ENCODE results near the gene PCSK2. TPM values are rescaled to one million over a fixed set of nuclear protein-coding genes. Genes with fewer than 3 reads are reported as not detected.

The PCSK2 gene
- total RNA-seq, 1 donor from 2014 or later: 46.4 TPM

GRCh38 chr20:17438436-17439039 lies 211.7 kb downstream of the PCSK2 start:
- no peak for TF ChIP-seq CTCF (conservative IDR thresholded peaks at IDR 0.05)
- Mint-ChIP-seq H3K27me3 (peaks cover 24% of the 10 kb centered on the region), H3K4me3 (no peak overlapping the region), H3K9me3 (no peaks in the 10 kb centered on the region), H3K4me1 (ENCODE audit: unreplicated experiment) (no peaks in the 10 kb centered on the region), H3K36me3 (no peaks in the 10 kb centered on the region), H3K27ac (no peak overlapping the region)
- no peak for DNase-seq (ENCODE audit: extremely low spot score, unreplicated experiment)

GRCh38 chr20:17439616-17440296 lies 212.9 kb downstream of the PCSK2 start:
- H3K27ac Mint-ChIP-seq: no peak overlapping the region
- H3K4me3 Mint-ChIP-seq: no peak overlapping the region
- DNase-seq (ENCODE audit: extremely low spot score, unreplicated experiment): no peak
- H3K9me3 Mint-ChIP-seq: no peaks in the 10 kb centered on the region
- H3K27me3 Mint-ChIP-seq: peaks cover 27% of the 10 kb centered on the region
- no peak for TF ChIP-seq CTCF (conservative IDR thresholded peaks at IDR 0.05)
- H3K4me1 Mint-ChIP-seq (ENCODE audit: unreplicated experiment): peaks cover 7% of the 10 kb centered on the region
- no peaks in the 10 kb centered on the region for H3K36me3 Mint-ChIP-seq

GRCh38 chr20:17441745-17442144 lies 214.9 kb downstream of the PCSK2 start:
- TF ChIP-seq CTCF (conservative IDR thresholded peaks at IDR 0.05): no peak
- Mint-ChIP-seq H3K9me3 (no peaks in the 10 kb centered on the region), H3K4me3 (no peak overlapping the region), H3K36me3 (no peaks in the 10 kb centered on the region), H3K27me3 (peaks cover 25% of the 10 kb centered on the region), H3K27ac (no peak overlapping the region), H3K4me1 (ENCODE audit: unreplicated experiment) (peaks cover 7% of the 10 kb centered on the region)
- no peak for DNase-seq (ENCODE audit: extremely low spot score, unreplicated experiment)

- no peak for DNase-seq (ENCODE audit: extremely low spot score, unreplicated experiment)
- peaks cover 25% of the 10 kb centered on the region for H3K27me3 Mint-ChIP-seq
- no peak overlapping the region for H3K4me3 Mint-ChIP-seq
- no peak overlapping the region for H3K27ac Mint-ChIP-seq
- peak; percentile 53 for TF ChIP-seq CTCF (conservative IDR thresholded peaks at IDR 0.05)
- no peaks in the 10 kb centered on the region for H3K9me3 Mint-ChIP-seq
- peaks cover 7% of the 10 kb centered on the region for H3K4me1 Mint-ChIP-seq (ENCODE audit: unreplicated experiment)
- no peaks in the 10 kb centered on the region for H3K36me3 Mint-ChIP-seq
Measured at GRCh38 chr20:17442588-17442987, 215.7 kb downstream of the PCSK2 start.

GRCh38 chr20:17443131-17443858 lies 216.5 kb downstream of the PCSK2 start:
- Mint-ChIP-seq H3K27me3 (peaks cover 25% of the 10 kb centered on the region), H3K27ac (no peak overlapping the region), H3K36me3 (no peaks in the 10 kb centered on the region), H3K4me3 (no peak overlapping the region), H3K9me3 (no peaks in the 10 kb centered on the region), H3K4me1 (ENCODE audit: unreplicated experiment) (peaks cover 7% of the 10 kb centered on the region)
- TF ChIP-seq CTCF (conservative IDR thresholded peaks at IDR 0.05): no peak
- no peak for DNase-seq (ENCODE audit: extremely low spot score, unreplicated experiment)
